GM12878 (cell line): Measurements from ENCODE around the gene PRKG1. TPM values are rescaled to one million over a fixed set of nuclear protein-coding genes. Genes with fewer than 3 reads are reported as not detected.

ENCODE experiments used
- ATAC-seq: fragments of 200-7000 bp; cut with Tn5 transposase; 3 replicates; pipeline ENCODE4 v1.9.1; 2020; ENCODE audit warnings: mild to moderate bottlenecking, moderate library complexity
- BruUV-seq: library from RNA; stranded (reverse); fragments of 400-500 nt; replicated peaks from 2 replicates; lab custom pipeline; 2021; lab: Mats Ljungman, UMichigan
- CTCF ChIA-PET: fragments of 300-600 bp; sonication (Branson Sonifier 250); formaldehyde crosslinking; extraction: SDS; loops from one replicate; lab custom pipeline; 2021; ENCODE audit warnings: inconsistent platforms; lab: Yijun Ruan, JAX
- POLR2A ChIA-PET: fragments of 350-600 bp; formaldehyde crosslinking; extraction: SDS; loops from one replicate; lab custom pipeline; 2021; ENCODE audit warnings: inconsistent platforms; lab: Charles Lee
- RAD21 ChIA-PET: fragments of 300-600 bp; sonication (Branson Sonifier 250); formaldehyde crosslinking; loops from one replicate; lab custom pipeline; 2023; ENCODE audit warnings: antibody characterized with exemption; ENCODE audit not compliant: unreplicated experiment; lab: Charles Lee
- SMC1A ChIA-PET: fragments of 300-600 bp; sonication (Branson Sonifier 250); formaldehyde crosslinking; loops from one replicate; lab custom pipeline; 2023; ENCODE audit not compliant: unreplicated experiment, uncharacterized antibody; lab: Charles Lee
- DNase-seq: peaks from one replicate; pipeline ENCODE4 v3.0.0-alpha.2; 2011; ENCODE audit warnings: low read depth, low spot score
- FAIRE-seq: peaks from 3 replicates; lab custom pipeline; 2011; peaks lifted over from hg19 to GRCh38; lab: Jason Lieb, UNC
- H2AFZ ChIP-seq: 2 replicates; pipeline ENCODE4 v1.6.0; 2011; ENCODE audit warnings: low read depth, low read length, control low read depth; ENCODE audit not compliant: control insufficient read depth
- H3K27ac ChIP-seq: 2 replicates; pipeline ENCODE4 v1.5.1; 2011; ENCODE audit warnings: control low read depth; ENCODE audit not compliant: control insufficient read depth, insufficient read depth
- H3K27me3 ChIP-seq, 2 experiments: replicated peaks in 1 of 2; 2 replicates each; pipeline versions ENCODE4 v1.6.0 to v1.6.1; 2011; ENCODE audit warnings: low read length in 1 of 2; ENCODE audit not compliant: control insufficient read depth in 2 of 2, insufficient read depth in 2 of 2
- H3K36me3 ChIP-seq, 2 experiments: 2 replicates each; pipeline ENCODE4 v1.5.1; 2011; ENCODE audit warnings: low read length in 1 of 2; ENCODE audit not compliant: control insufficient read depth in 2 of 2, insufficient read depth in 2 of 2
- H3K4me1 ChIP-seq: 2 replicates; pipeline ENCODE4 v1.6.1; 2011; ENCODE audit warnings: mild to moderate bottlenecking, low read length, moderate library complexity, mixed read lengths; ENCODE audit not compliant: control insufficient read depth, insufficient read depth
- H3K4me2 ChIP-seq: 2 replicates; pipeline ENCODE4 v1.6.0; 2011; ENCODE audit warnings: control low read depth; ENCODE audit not compliant: control insufficient read depth, insufficient read depth
- H3K4me3 ChIP-seq: fragments of 200-600 bp; sonication (generic); 2 replicates; pipeline ENCODE4 v1.5.1; 2016
- H3K79me2 ChIP-seq: 2 replicates; pipeline ENCODE4 v1.6.0; 2011; ENCODE audit warnings: low read length; ENCODE audit not compliant: control insufficient read depth, insufficient read depth
- H3K9ac ChIP-seq: 2 replicates; pipeline ENCODE4 v1.8.0; 2011; ENCODE audit warnings: low read length, control low read depth, mixed read lengths; ENCODE audit not compliant: control insufficient read depth, insufficient read depth
- H3K9me3 ChIP-seq: replicated peaks from 3 replicates; pipeline ENCODE4 v1.5.1; 2011; ENCODE audit warnings: mild to moderate bottlenecking, low read length; ENCODE audit not compliant: control insufficient read depth, insufficient read depth
- H4K20me1 ChIP-seq: 2 replicates; pipeline ENCODE4 v1.6.0; 2011; ENCODE audit not compliant: control insufficient read depth, insufficient read depth
- ATF3 ChIP-seq: IDR thresholded peaks from 2 replicates; pipeline ENCODE4 v1.6.1; 2011; ENCODE audit warnings: low read depth, mild to moderate bottlenecking, low read length, moderate library complexity, borderline replicate concordance; ENCODE audit errors: extremely low read depth
- CREM ChIP-seq: IDR thresholded peaks from 2 replicates; pipeline ENCODE4 v1.6.1; 2014; ENCODE audit warnings: antibody characterized with exemption, low read depth
- MTA2 ChIP-seq: fragments of 450-650 bp; IDR thresholded peaks from 2 replicates; pipeline ENCODE4 v1.6.1; 2016; ENCODE audit warnings: low read depth, mild to moderate bottlenecking, moderate library complexity
- MTA3 ChIP-seq: IDR thresholded peaks from 2 replicates; pipeline ENCODE4 v1.6.1; 2012; ENCODE audit warnings: low read length, inconsistent platforms, borderline replicate concordance
- NFYB ChIP-seq: IDR thresholded peaks from 2 replicates; pipeline ENCODE4 v1.6.1; 2011; ENCODE audit warnings: low read depth, mild to moderate bottlenecking, low read length, improper control_type of control experiment, moderate library complexity; ENCODE audit not compliant: insufficient read depth
- PAX5 ChIP-seq: IDR thresholded peaks from 2 replicates; pipeline ENCODE4 v1.6.1; 2011; ENCODE audit warnings: low read depth, low read length, borderline replicate concordance
- RAD51 ChIP-seq: fragments of 450-650 bp; IDR thresholded peaks from 2 replicates; pipeline ENCODE4 v1.6.1; 2016; ENCODE audit warnings: moderate library complexity, mild to moderate bottlenecking, inconsistent platforms
- RB1 ChIP-seq: fragments of 450-650 bp; formaldehyde crosslinking; IDR thresholded peaks from 2 replicates; pipeline ENCODE4 v1.6.1; 2017; ENCODE audit warnings: mild to moderate bottlenecking, borderline replicate concordance
- RELB ChIP-seq: fragments of 450-650 bp; IDR thresholded peaks from 2 replicates; pipeline ENCODE4 v1.6.1; 2017; ENCODE audit warnings: low read depth, mild to moderate bottlenecking, moderate library complexity
- RFX5 ChIP-seq: IDR thresholded peaks from 2 replicates; pipeline ENCODE4 v1.6.1; 2011; ENCODE audit warnings: low read depth, low read length, improper control_type of control experiment
- SIN3A ChIP-seq: IDR thresholded peaks from 2 replicates; pipeline ENCODE4 v1.6.1; 2012; ENCODE audit warnings: low read depth, low read length, improper control_type of control experiment
- TBL1XR1 ChIP-seq: IDR thresholded peaks from 2 replicates; pipeline ENCODE4 v1.6.1; 2012; ENCODE audit warnings: low read depth, low read length, improper control_type of control experiment
- WGBS: methylation state at CpG from one replicate; pipeline ENCODE4 v1.1.6; 2016; ENCODE audit warnings: low lambda C conversion rate; ENCODE audit not compliant: insufficient replicate concordance, insufficient coverage; ENCODE audit errors: missing lambda C conversion rate; 5-methylcytosine and 5-hydroxymethylcytosine counted together
- in situ Hi-C: fragments of 300-500 bp; cut with MboI; formaldehyde crosslinking; loops from 9 replicates; pipeline ENCODE4 v1.14.3; 2018; ENCODE audit warnings: mixed read lengths
- intact Hi-C: fragments of 100-400 bp; cut with micrococcal nuclease; formaldehyde crosslinking; loops from one replicate; pipeline ENCODE4 v1.14.2; 2022; ENCODE audit not compliant: unreplicated experiment
- polyA plus RNA-seq, 11 experiments: library from polyadenylated mRNA; depleted of rRNA in 4 of 11; unstranded in 6 of 11; stranded (reverse) in 5 of 11; fragments of >200 nt; fragmentation: Nextera tagmentation in 4 of 11; fragmentation: Illumina TruSeq in 1 of 11; extraction: Ambion mirVana in 4 of 11; extraction: Trizol in 1 of 11; gene quantifications; 1 replicate in 1 of 11; 2 replicates in 10 of 11; pipeline versions ENCODE4 v1.2.1 to v1.2.3, GENCODE V29; 2011 to 2016; ENCODE audit warnings: inconsistent platforms in 2 of 11, missing spikeins in 2 of 11, low read depth in 1 of 11
- total RNA-seq, 4 experiments: library from RNA; depleted of rRNA in 3 of 4; stranded (reverse); fragments of >200 nt in 3 of 4; fragmentation: Illumina TruSeq in 1 of 4; extraction: Trizol in 1 of 4; gene quantifications; 2 replicates each; pipeline versions ENCODE4 v1.2.1 to v1.2.3, GENCODE V29; 2013 to 2021
- TF ChIP-seq, protein P1 (sequence below): fragments of 450-650 bp; IDR thresholded peaks from 2 replicates; pipeline ENCODE4 v1.6.1; 2017; ENCODE audit warnings: mild to moderate bottlenecking, moderate library complexity

PRKG1 gene
- total and polyA plus RNA-seq, 10 of the 15 experiments (the other 5 are each of a cell fraction or from before 2014, with no cell fraction given) = 0.04 to 0.05 TPM; not detected in 8

GRCh38 chr10:51343391-51343790 is 269.1 kb downstream of the PRKG1 start:
- POLR2A ChIA-PET = interaction anchor here (0.6 kb wide), 1 partner anchor 15 kb away, joined by 5 read pairs; no protein-coding TSS in a partner anchor
- TF ChIP-seq SIN3A = no peak
- TF ChIP-seq, all 136 proteins: peak for 0
- H3K4me3 ChIP-seq = no peak overlapping the region
- H3K27ac ChIP-seq = no peak overlapping the region
- ATAC-seq (no peak), DNase-seq (no peak), FAIRE-seq (no peak)
- in situ Hi-C loops (no loop called here), intact Hi-C loops (no loop called here)
- H3K9me3 ChIP-seq = no peaks in the 10 kb centered on the region
- H3K4me1 ChIP-seq = no peaks in the 10 kb centered on the region
- no peaks in the 10 kb centered on the region for H4K20me1 ChIP-seq
- RAD21 ChIA-PET = no interaction called here
- CTCF ChIA-PET = no interaction called here
- H3K27me3 ChIP-seq = no peaks in the 10 kb centered on the region
- H3K36me3 ChIP-seq = no peaks in the 10 kb centered on the region
- SMC1A ChIA-PET = no interaction called here
- no peak overlapping the region for H2AFZ ChIP-seq
- H3K9ac ChIP-seq = no peak overlapping the region
- WGBS = 4% methylated on average over 1 of the region's 1 CpG
- H3K4me2 ChIP-seq = no peak overlapping the region
- H3K79me2 ChIP-seq = no peaks in the 10 kb centered on the region
- no TSS peak for BruUV-seq

GRCh38 chr10:51344371-51344770 is 270.1 kb downstream of the PRKG1 start:
- no TSS peak for BruUV-seq
- H3K27me3 ChIP-seq = no peaks in the 10 kb centered on the region
- no peak for DNase-seq
- no peak for FAIRE-seq
- no peak overlapping the region for H2AFZ ChIP-seq
- H3K79me2 ChIP-seq = no peaks in the 10 kb centered on the region
- no peak overlapping the region for H3K4me2 ChIP-seq
- in situ Hi-C loops = no loop called here
- no peaks in the 10 kb centered on the region for H4K20me1 ChIP-seq
- H3K4me3 ChIP-seq = no peak overlapping the region
- H3K9me3 ChIP-seq = no peaks in the 10 kb centered on the region
- ChIA-PET SMC1A (no interaction called here), RAD21 (no interaction called here), CTCF (no interaction called here), POLR2A (no interaction called here)
- no peak overlapping the region for H3K27ac ChIP-seq
- H3K4me1 ChIP-seq = no peaks in the 10 kb centered on the region
- intact Hi-C loops = no loop called here
- 0% methylated on average over 1 of the region's 1 CpG for WGBS
- no peak overlapping the region for H3K9ac ChIP-seq
- no peak for ATAC-seq
- H3K36me3 ChIP-seq = no peaks in the 10 kb centered on the region
- TF ChIP-seq MTA2 (no peak), MTA3 (no peak), RFX5 (no peak), RAD51 (no peak), RB1 (no peak), RELB (no peak), PAX5 (no peak), TBL1XR1 (no peak), NFYB (no peak), CREM (no peak), ATF3 (no peak)
- TF ChIP-seq, protein P1, sequence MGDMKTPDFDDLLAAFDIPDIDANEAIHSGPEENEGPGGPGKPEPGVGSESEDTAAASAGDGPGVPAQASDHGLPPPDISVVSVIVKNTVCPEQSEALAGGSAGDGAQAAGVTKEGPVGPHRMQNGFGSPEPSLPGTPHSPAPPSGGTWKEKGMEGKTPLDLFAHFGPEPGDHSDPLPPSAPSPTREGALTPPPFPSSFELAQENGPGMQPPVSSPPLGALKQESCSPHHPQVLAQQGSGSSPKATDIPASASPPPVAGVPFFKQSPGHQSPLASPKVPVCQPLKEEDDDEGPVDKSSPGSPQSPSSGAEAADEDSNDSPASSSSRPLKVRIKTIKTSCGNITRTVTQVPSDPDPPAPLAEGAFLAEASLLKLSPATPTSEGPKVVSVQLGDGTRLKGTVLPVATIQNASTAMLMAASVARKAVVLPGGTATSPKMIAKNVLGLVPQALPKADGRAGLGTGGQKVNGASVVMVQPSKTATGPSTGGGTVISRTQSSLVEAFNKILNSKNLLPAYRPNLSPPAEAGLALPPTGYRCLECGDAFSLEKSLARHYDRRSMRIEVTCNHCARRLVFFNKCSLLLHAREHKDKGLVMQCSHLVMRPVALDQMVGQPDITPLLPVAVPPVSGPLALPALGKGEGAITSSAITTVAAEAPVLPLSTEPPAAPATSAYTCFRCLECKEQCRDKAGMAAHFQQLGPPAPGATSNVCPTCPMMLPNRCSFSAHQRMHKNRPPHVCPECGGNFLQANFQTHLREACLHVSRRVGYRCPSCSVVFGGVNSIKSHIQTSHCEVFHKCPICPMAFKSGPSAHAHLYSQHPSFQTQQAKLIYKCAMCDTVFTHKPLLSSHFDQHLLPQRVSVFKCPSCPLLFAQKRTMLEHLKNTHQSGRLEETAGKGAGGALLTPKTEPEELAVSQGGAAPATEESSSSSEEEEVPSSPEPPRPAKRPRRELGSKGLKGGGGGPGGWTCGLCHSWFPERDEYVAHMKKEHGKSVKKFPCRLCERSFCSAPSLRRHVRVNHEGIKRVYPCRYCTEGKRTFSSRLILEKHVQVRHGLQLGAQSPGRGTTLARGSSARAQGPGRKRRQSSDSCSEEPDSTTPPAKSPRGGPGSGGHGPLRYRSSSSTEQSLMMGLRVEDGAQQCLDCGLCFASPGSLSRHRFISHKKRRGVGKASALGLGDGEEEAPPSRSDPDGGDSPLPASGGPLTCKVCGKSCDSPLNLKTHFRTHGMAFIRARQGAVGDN = no peak
